H1 (cell line): ENCODE measurements around the gene CALY. TPM values are rescaled to one million over a fixed set of nuclear protein-coding genes. Genes with fewer than 3 reads are reported as not detected.

ENCODE experiments used
- CTCF ChIA-PET: fragments of 300-600 bp; sonication (Branson Sonifier 250); formaldehyde crosslinking; loops from one replicate; lab custom pipeline; 2021; ENCODE audit not compliant: partially characterized antibody; lab: Charles Lee
- POLR2A ChIA-PET: fragments of 300-600 bp; sonication (Branson Sonifier 250); formaldehyde crosslinking; loops from one replicate; lab custom pipeline; 2021; ENCODE audit warnings: inconsistent platforms; ENCODE audit not compliant: partially characterized antibody; lab: Charles Lee
- DNase-seq, 2 experiments: peaks; one replicate each; pipeline versions ENCODE4 v3.0.0 to v3.0.0-alpha.2; 2010 to 2022; ENCODE audit warnings: low spot score in 2 of 2, low read depth in 1 of 2, mixed read lengths in 1 of 2
- FAIRE-seq: peaks from 2 replicates; lab custom pipeline; 2011; peaks lifted over from hg19 to GRCh38; lab: Jason Lieb, UNC
- H2AFZ ChIP-seq: 2 replicates; pipeline ENCODE4 v1.8.1; 2012; ENCODE audit warnings: low read length, inconsistent platforms
- H2AK5ac ChIP-seq: 2 replicates; pipeline ENCODE4 v1.6.1; 2013; ENCODE audit warnings: low read depth, low read length
- H2BK120ac ChIP-seq: replicated peaks from 2 replicates; pipeline ENCODE3; 2013; ENCODE audit warnings: low read depth, low read length, inconsistent platforms
- H2BK12ac ChIP-seq: 2 replicates; pipeline ENCODE4 v1.6.1; 2013; ENCODE audit warnings: low read depth, low read length
- H2BK15ac ChIP-seq: 2 replicates; pipeline ENCODE4 v1.6.1; 2013; ENCODE audit warnings: low read length
- H2BK20ac ChIP-seq: 2 replicates; pipeline ENCODE4 v1.6.1; 2013; ENCODE audit warnings: low read length
- H2BK5ac ChIP-seq: 2 replicates; pipeline ENCODE4 v1.6.1; 2013; ENCODE audit warnings: low read depth, low read length
- H3K14ac ChIP-seq: 2 replicates; pipeline ENCODE4 v1.6.1; 2013; ENCODE audit warnings: inconsistent platforms; ENCODE audit not compliant: insufficient read length
- H3K18ac ChIP-seq: 2 replicates; pipeline ENCODE4 v1.6.1; 2013; ENCODE audit warnings: low read length; ENCODE audit errors: extremely low read depth
- H3K23ac ChIP-seq: 2 replicates; pipeline ENCODE4 v1.6.1; 2013; ENCODE audit warnings: inconsistent platforms; ENCODE audit not compliant: insufficient read length
- H3K23me2 ChIP-seq: 2 replicates; pipeline ENCODE4 v1.6.1; 2013; ENCODE audit warnings: low read depth, low read length
- H3K27ac ChIP-seq: 2 replicates; pipeline ENCODE4 v1.6.1; 2011; ENCODE audit warnings: low read depth, low read length, inconsistent platforms
- H3K27me3 ChIP-seq, 4 experiments: replicated peaks in 1 of 4; 1 replicate in 1 of 4; 2 replicates in 3 of 4; pipeline versions ENCODE4 v1.6.1 to v1.8.1; 2011 to 2013; ENCODE audit warnings: low read length in 3 of 4, mild to moderate bottlenecking in 3 of 4, inconsistent platforms in 2 of 4, mixed read lengths in 2 of 4, moderate library complexity in 1 of 4; ENCODE audit not compliant: control insufficient read depth in 3 of 4, insufficient read depth in 3 of 4; ENCODE audit errors: extremely low read depth in 1 of 4
- H3K36me3 ChIP-seq, 4 experiments: 2 replicates each; pipeline versions ENCODE4 v1.6.1 to v1.8.1; 2011 to 2013; ENCODE audit warnings: mild to moderate bottlenecking in 4 of 4, low read length in 3 of 4, moderate library complexity in 2 of 4, control low read depth in 1 of 4, inconsistent platforms in 1 of 4; ENCODE audit not compliant: insufficient read depth in 4 of 4, control insufficient read depth in 2 of 4
- H3K4ac ChIP-seq: replicated peaks from 2 replicates; pipeline ENCODE3; 2013; ENCODE audit warnings: low read length, low read depth, mixed read lengths, inconsistent platforms; ENCODE audit not compliant: insufficient read length
- H3K4me1 ChIP-seq, 4 experiments: replicated peaks in 1 of 4; 1 replicate in 1 of 4; 2 replicates in 3 of 4; pipeline versions ENCODE4 v1.6.1 to v1.8.1; 2011 to 2013; ENCODE audit warnings: low read length in 3 of 4, inconsistent platforms in 2 of 4, mixed read lengths in 1 of 4; ENCODE audit not compliant: insufficient read depth in 4 of 4, control insufficient read depth in 3 of 4
- H3K4me2 ChIP-seq, 2 experiments: 2 replicates each; pipeline versions ENCODE4 v1.6.1 to v1.8.1; 2011 to 2013; ENCODE audit warnings: low read depth in 2 of 2, low read length in 2 of 2, control low read depth in 1 of 2, inconsistent platforms in 1 of 2, mild to moderate bottlenecking in 1 of 2; ENCODE audit not compliant: insufficient read depth in 1 of 2
- H3K4me3 ChIP-seq, 4 experiments: fragments of 200-600, 300-600 bp in 1 of 4; sonication (generic), shearing (Covaris generic), sonication (Bioruptor Twin) in 1 of 4; 2 replicates each; pipeline versions ENCODE4 v1.5.1 to v1.8.1; 2011 to 2016; ENCODE audit warnings: low read length in 4 of 4, low read depth in 3 of 4, control low read depth in 2 of 4, inconsistent platforms in 2 of 4, mild to moderate bottlenecking in 2 of 4, mixed read lengths in 1 of 4, moderate library complexity in 1 of 4; ENCODE audit not compliant: insufficient read depth in 2 of 4; ENCODE audit errors: extremely low read depth in 1 of 4
- H3K56ac ChIP-seq: replicated peaks from 2 replicates; pipeline ENCODE3; 2013; ENCODE audit warnings: low read depth, mild to moderate bottlenecking, mixed read lengths, low read length, inconsistent platforms; ENCODE audit not compliant: insufficient read length
- H3K79me1 ChIP-seq: 2 replicates; pipeline ENCODE4 v1.6.1; 2013; ENCODE audit warnings: low read depth, low read length, control low read depth
- H3K79me2 ChIP-seq, 2 experiments: 2 replicates each; pipeline versions ENCODE4 v1.6.1 to v1.8.1; 2012 to 2013; ENCODE audit warnings: low read length in 2 of 2, mild to moderate bottlenecking in 2 of 2, inconsistent platforms in 1 of 2; ENCODE audit not compliant: insufficient read depth in 2 of 2, control insufficient read depth in 1 of 2
- H3K9ac ChIP-seq, 4 experiments: replicated peaks in 1 of 4; 1 replicate in 1 of 4; 2 replicates in 3 of 4; pipeline versions ENCODE4 v1.6.1 to v1.8.1; 2011 to 2013; ENCODE audit warnings: low read depth in 3 of 4, low read length in 3 of 4, control low read depth in 2 of 4, mild to moderate bottlenecking in 2 of 4, moderate library complexity in 2 of 4, inconsistent platforms in 1 of 4; ENCODE audit errors: extremely low read depth in 1 of 4
- H3K9me3 ChIP-seq, 2 experiments: 2 replicates each; pipeline versions ENCODE4 v1.6.1 to v1.8.1; 2012 to 2013; ENCODE audit warnings: mild to moderate bottlenecking in 2 of 2, moderate library complexity in 2 of 2, control low read depth in 1 of 2, inconsistent platforms in 1 of 2, low read depth in 1 of 2, low read length in 1 of 2, mixed read lengths in 1 of 2; ENCODE audit not compliant: insufficient read depth in 2 of 2
- H4K20me1 ChIP-seq, 2 experiments: replicated peaks in 1 of 2; 2 replicates each; pipeline versions ENCODE3 to v1.8.1; 2011 to 2013; ENCODE audit warnings: inconsistent platforms in 2 of 2, low read length in 2 of 2, mild to moderate bottlenecking in 1 of 2; ENCODE audit not compliant: insufficient read depth in 2 of 2, control insufficient read depth in 1 of 2
- H4K5ac ChIP-seq: 2 replicates; pipeline ENCODE4 v1.6.1; 2013; ENCODE audit warnings: low read length, low read depth, mixed read lengths, inconsistent platforms; ENCODE audit not compliant: insufficient read length
- H4K8ac ChIP-seq: 2 replicates; pipeline ENCODE4 v1.8.0; 2013; ENCODE audit warnings: mild to moderate bottlenecking, moderate library complexity, low read length, inconsistent platforms; ENCODE audit not compliant: insufficient read depth; ENCODE audit errors: extremely low read depth
- H4K91ac ChIP-seq: replicated peaks from 2 replicates; pipeline ENCODE3; 2013; ENCODE audit warnings: low read length, mixed read lengths, inconsistent platforms; ENCODE audit not compliant: insufficient read length
- CHD1 ChIP-seq: IDR thresholded peaks from 2 replicates; pipeline ENCODE4 v1.6.1; 2012; ENCODE audit warnings: low read depth, low read length, improper control_type of control experiment
- CTCF ChIP-seq, 3 experiments: IDR thresholded peaks; 1 replicate in 2 of 3; 2 replicates in 1 of 3; pipeline versions ENCODE4 v1.5.1 to v1.6.1; 2011; ENCODE audit warnings: low read length in 3 of 3, mild to moderate bottlenecking in 3 of 3, inconsistent platforms in 2 of 3, low read depth in 1 of 3, moderate library complexity in 1 of 3; ENCODE audit not compliant: insufficient read depth in 1 of 3; ENCODE audit errors: control extremely low read depth in 1 of 3
- EP300 ChIP-seq, 2 experiments: IDR thresholded peaks; 1 replicate in 1 of 2; 2 replicates in 1 of 2; pipeline ENCODE4 v1.6.1; 2011 to 2012; ENCODE audit warnings: low read depth in 2 of 2, low read length in 2 of 2, mild to moderate bottlenecking in 2 of 2, borderline replicate concordance in 1 of 2, inconsistent platforms in 1 of 2, moderate library complexity in 1 of 2
- EZH2 ChIP-seq: fragments of 200-600 bp; sonication (generic); IDR thresholded peaks from 2 replicates; pipeline ENCODE4 v1.7.1; 2012; ENCODE audit warnings: low read depth, mild to moderate bottlenecking, moderate library complexity, low read length, inconsistent platforms; ENCODE audit not compliant: severe bottlenecking
- FOSL1 ChIP-seq: IDR thresholded peaks from 2 replicates; pipeline ENCODE4 v1.6.1; 2011; ENCODE audit warnings: mild to moderate bottlenecking, low read depth, low read length, moderate library complexity; ENCODE audit not compliant: insufficient read depth
- RFX5 ChIP-seq: IDR thresholded peaks from 2 replicates; pipeline ENCODE4 v1.6.1; 2011; ENCODE audit warnings: low read depth, low read length, improper control_type of control experiment, borderline replicate concordance
- SIX5 ChIP-seq: IDR thresholded peaks from 2 replicates; pipeline ENCODE4 v1.6.1; 2011; ENCODE audit warnings: mild to moderate bottlenecking, low read depth, low read length
- WGBS, 2 experiments: shearing (Covaris generic) in 1 of 2; methylation state at CpG; one replicate each; pipeline versions ENCODE4 v1.1.6 to v1.1.7; 2013 to 2015; ENCODE audit warnings: low lambda C conversion rate in 2 of 2, mixed read lengths in 2 of 2, inconsistent platforms in 1 of 2, low coverage in 1 of 2, missing lambda C conversion rate in 1 of 2; ENCODE audit not compliant: insufficient replicate concordance in 2 of 2, insufficient coverage in 1 of 2, insufficient read length in 1 of 2; ENCODE audit errors: extremely low coverage in 1 of 2, missing lambda C conversion rate in 1 of 2; 5-methylcytosine and 5-hydroxymethylcytosine counted together
- polyA plus RNA-seq, 7 experiments: library from polyadenylated mRNA; depleted of rRNA in 3 of 7; stranded (reverse) in 5 of 7; unstranded in 2 of 7; fragments of >200 nt in 5 of 7; fragments of 200-250 nt in 2 of 7; gene quantifications; 1 replicate in 5 of 7; 2 replicates in 1 of 7; 4 replicates in 1 of 7; pipeline versions ENCODE4 v1.2.1 to v1.2.3, GENCODE V29; 2011 to 2013; ENCODE audit warnings: missing spikeins in 2 of 7, mixed read lengths in 2 of 7
- total RNA-seq: library from RNA; stranded (reverse); fragmentation: NEBNext Ultra II Directional; extraction: Animal tissue kit (Norgen Biotek cat#: 25700); gene quantifications from 2 replicates; pipeline ENCODE4 v1.2.1, GENCODE V29; 2021

The CALY gene
- total and polyA plus RNA-seq, 2 of the 8 experiments (the other 6 are each of a cell fraction or from before 2014, with no cell fraction given): 1.3 to 1.5 TPM

GRCh38 chr10:133308421-133309099 is 28.1 kb downstream of the CALY start, which contains the start of the genes TUBGCP2 and ZNF511:
Gene TUBGCP2 (minus strand): TSS chr10:133308872. CDS start chr10:133302941, 5,931 bp downstream.
Gene ZNF511 (plus strand): TSS chr10:133308914. CDS start chr10:133308944, 30 bp downstream.
- no peak for FAIRE-seq
- DNase-seq: peak in 1 of 2 experiments; percentile 95
- peak within 1 kb of the TSS; percentile 88; the same call in 1 of the 2 replicates for H3K27ac ChIP-seq
- no peak within 1 kb of the TSS for H3K4ac ChIP-seq
- peak within 1 kb of the TSS; percentile 85 to 88 for H3K4me2 ChIP-seq
- no peak within 1 kb of the TSS for H2AK5ac ChIP-seq
- H2BK120ac ChIP-seq: no peak within 1 kb of the TSS
- no peaks in the 10 kb centered on the region for H3K9me3 ChIP-seq
- H3K4me1 ChIP-seq: peaks cover 0 to 6% (median 4%) of the 10 kb centered on the region in 4 experiments; a peak in 4 of 7 replicates
- H3K79me2 ChIP-seq: peaks cover 3 to 35% of the 10 kb centered on the region in 2 experiments; a peak in 3 of 4 replicates
- ChIA-PET POLR2A (interaction anchor here (1.2 to 1.3 kb wide), 2 partner anchors 10 to 52 kb away, joined by 3 read pairs; no protein-coding TSS in a partner anchor), CTCF (interaction anchor here (0.7 to 3.0 kb wide), 18 partner anchors 10 to 246 kb away, joined by 3 to 24 read pairs (median 4); no protein-coding TSS in a partner anchor)
- H3K9ac ChIP-seq: peak within 1 kb of the TSS; percentile 75 to 97 (median 76)
- no peak within 1 kb of the TSS for H2AFZ ChIP-seq
- no peak within 1 kb of the TSS for H3K14ac ChIP-seq
- no peak within 1 kb of the TSS for H3K23ac ChIP-seq
- H4K91ac ChIP-seq: no peak within 1 kb of the TSS
- H2BK12ac ChIP-seq: no peak within 1 kb of the TSS; the same call in 1 of the 2 replicates
- peaks cover 23% of the 10 kb centered on the region for H3K79me1 ChIP-seq
- peak within 1 kb of the TSS; percentile 93 for H4K5ac ChIP-seq
- peaks cover 9% of the 10 kb centered on the region; the same call in 1 of the 2 replicates for H3K23me2 ChIP-seq
- no peaks in the 10 kb centered on the region for H3K27me3 ChIP-seq
- peak within 1 kb of the TSS; percentile 85 for H3K18ac ChIP-seq
- 1% methylated on average over 33 of the region's 89 CpGs; no CpG with 5 or more reads in 1 of the 2 experiments for WGBS, 2 experiments
- H2BK20ac ChIP-seq: no peak within 1 kb of the TSS
- peak within 1 kb of the TSS; percentile 84 for H2BK5ac ChIP-seq
- 0 out of 2 replicates have a peak within 1 kb of the TSS, but pooled peaks have one; percentile 46 for H2BK15ac ChIP-seq
- peaks cover 5 to 13% of the 10 kb centered on the region in 2 experiments for H4K20me1 ChIP-seq
- H4K8ac ChIP-seq: peak within 1 kb of the TSS; percentile 89
- H3K56ac ChIP-seq: peak within 1 kb of the TSS; percentile 84
- H3K4me3 ChIP-seq: peak within 1 kb of the TSS; percentile 71 to 85 (median 82)
- H3K36me3 ChIP-seq: peaks cover 4 to 22% (median 6%) of the 10 kb centered on the region in 4 experiments; a peak in 7 of 8 replicates
- TF ChIP-seq FOSL1 (no peak), RFX5 (no peak), EP300 (IDR thresholded peaks at IDR 0.05; ENCODE audit: borderline replicate concordance in 1 of 2, low read depth in 2 of 2, low read length in 2 of 2) (peak in 1 of 2 experiments; percentile 40; a peak in 1 of 3 replicates), EZH2 (no peak), CTCF (IDR thresholded peaks at IDR 0.05; ENCODE audit: control extremely low read depth in 1 of 3, insufficient read depth in 1 of 3, low read depth in 1 of 3, low read length in 3 of 3) (peak in 1 of 3 experiments; percentile 32; a peak in 1 of 4 replicates), SIX5 (no peak), CHD1 (no peak)
